ENCODE data around the gene SLC5A10.

The SLC5A10 gene

DNA sequence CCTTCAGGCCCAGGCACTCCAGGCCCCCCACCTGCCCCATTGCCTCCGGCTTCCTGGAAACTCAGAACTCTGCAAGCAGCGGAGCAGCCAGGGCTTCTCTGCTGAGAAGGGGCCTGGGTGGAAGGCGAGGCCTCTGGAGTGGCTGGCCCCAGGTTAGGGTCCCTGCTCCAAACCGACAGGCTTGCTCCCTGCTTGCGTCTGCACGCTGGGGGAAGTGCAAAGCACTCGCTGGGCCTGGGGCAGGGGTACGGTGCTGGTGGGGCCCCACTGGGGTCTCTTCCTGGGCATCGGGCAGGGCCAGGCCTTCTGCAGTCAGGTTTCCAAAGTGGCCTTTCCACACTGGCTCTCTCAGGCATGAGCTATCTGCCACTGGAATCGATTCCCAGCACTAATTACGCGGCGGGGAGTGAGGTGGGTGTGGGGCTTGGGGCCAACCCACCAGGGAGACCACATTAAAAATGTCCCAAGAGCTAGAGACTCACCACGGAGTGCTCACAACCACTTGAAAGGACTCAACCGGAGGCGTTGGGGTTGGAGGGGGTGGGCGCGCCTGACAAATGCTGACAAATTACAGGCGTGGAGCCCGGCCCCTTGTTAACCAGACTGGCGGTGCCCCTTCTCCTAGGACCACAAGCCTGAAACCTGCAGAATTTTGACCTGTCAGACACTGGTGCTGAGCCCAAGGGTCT is 34.7 kb downstream of the SLC5A10 start:
- DNase-seq, result no peak

- DNase-seq, result no peak
Measured at GRCh38 chr17:18987230-18987610, 35.3 kb downstream of the SLC5A10 start.

DNA sequence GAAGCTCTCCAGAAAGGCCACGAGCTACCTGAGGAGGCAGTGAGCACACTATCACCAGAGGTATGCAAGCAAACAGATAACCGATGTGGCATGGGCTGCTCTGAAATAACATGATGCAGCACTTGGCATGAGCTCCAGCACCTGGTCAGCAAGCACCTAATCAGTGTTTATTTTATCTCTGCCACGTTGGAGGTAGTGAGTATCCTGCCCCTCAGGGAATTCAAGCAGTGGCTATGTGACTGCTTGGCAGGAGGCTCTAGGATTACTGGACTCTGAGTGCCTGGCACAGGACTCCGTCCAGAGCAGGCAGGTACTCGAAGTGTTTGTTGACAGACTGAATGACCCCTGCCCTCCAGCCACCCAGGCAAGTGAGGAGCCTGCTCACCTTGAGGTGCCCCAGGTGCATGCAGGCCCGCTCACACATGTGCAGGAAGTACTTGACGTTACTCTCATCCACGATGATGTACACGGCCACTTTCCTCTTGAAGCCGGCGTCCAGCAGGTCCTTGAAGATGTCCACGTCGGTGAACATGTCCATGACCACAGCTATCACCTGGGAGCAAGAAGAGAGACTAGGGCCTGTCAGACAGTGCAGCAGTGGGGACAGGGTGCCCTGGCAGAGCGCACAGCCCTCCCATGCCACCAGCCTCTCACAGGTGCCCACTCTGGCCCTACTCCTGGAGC is 36.0 kb downstream of the SLC5A10 start:
- no peak for DNase-seq

DNA sequence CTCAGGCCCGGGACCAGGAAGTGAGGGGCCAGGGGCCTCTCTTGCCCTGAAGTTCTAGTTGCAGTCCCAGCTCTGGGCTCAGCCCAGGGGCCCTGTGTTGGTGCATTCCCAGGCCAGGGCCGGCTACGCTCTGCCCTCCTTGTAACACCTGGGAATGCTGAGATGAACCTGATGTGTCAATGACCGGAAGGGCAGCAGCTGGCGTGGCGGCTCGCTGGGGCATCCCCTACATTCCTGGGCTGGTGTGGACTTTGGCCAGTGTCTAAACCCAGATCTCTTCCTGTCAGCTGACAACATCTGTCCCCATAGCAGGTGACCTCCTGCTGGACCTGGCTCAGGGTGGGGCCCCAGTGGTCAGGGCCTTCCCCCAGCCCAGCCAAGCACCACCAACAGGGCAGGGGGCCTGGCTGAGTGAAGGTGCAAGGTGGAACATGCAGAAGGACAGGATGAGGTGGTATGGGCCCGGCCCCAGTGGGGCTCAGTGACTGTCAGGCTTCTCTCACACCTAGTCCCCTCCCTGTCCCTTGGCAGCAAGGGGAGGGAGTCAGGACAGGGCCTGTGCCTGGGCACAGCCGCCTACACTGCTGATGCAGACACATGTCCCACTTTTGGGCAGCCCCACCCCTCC is 36.7 kb downstream of the SLC5A10 start:
- DNase-seq, result no peak

- no peak for DNase-seq
Measured at GRCh38 chr17:18990331-18990730, 38.4 kb downstream of the SLC5A10 start.

- no peak for DNase-seq
Measured at GRCh38 chr17:18991531-18992315, 39.8 kb downstream of the SLC5A10 start.

DNA sequence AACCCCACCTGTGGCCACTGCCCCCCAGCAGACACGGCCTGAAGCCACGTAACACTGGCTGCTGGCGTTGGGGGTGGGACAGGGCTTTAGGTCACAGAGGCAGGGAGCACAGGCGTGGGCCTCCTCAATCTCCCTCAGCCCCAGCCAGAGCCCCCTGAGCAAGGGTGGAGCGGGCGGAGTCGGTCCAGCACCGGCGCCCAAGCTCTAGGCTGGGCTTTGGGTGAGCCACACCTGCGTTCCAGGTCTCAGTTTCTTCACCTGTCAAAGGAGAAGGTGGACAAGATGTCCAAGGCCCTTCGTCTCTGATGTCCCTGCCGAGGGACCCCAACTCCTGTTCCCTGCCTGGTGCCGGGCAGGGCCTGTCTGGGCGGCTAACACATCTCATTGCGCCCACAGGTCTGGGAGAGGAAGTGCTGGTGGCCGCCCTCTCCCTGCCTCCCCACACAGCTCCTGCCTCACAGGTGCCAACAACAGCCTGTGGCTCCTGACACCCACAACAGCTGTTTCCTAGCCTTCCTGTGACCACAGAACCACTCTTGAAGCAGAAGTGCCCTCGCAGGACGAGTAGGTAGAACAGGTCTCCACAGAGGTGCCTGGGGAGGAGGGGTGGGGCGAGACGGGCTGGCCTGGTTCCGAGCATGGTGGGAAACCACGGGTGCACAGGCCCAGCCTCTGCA is 40.6 kb downstream of the SLC5A10 start:
- DNase-seq, result no peak

DNA sequence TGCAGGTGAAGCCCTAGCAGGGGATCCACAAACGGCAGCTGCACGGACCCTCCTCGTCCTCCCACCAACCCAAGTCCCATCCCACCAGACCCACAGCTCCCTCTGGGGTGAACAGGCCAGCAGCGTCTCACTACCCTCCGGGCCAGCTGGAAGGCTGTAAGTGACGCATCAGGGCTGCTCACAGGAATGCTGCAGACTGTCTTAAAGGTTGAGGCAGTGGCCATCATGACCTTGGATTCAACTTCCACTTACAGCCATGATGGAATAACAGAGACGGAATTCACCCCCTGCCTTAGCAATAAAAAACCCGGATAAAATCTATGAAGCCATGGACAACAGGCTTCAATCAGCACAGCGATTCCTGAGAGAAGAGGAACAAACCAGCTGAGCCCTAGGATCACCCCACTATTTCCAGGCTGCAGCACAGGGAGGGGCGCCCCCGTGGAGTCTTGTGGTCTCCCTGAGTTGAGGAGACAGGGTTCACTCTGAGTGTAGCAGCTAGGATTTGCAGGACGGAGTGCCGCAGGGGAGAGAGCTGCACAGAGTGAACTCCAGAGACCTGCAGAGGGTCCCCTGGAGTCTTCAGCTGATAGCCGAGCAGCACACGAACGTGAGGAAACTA is 42.1 kb downstream of the SLC5A10 start:
- no peak for DNase-seq

DNA sequence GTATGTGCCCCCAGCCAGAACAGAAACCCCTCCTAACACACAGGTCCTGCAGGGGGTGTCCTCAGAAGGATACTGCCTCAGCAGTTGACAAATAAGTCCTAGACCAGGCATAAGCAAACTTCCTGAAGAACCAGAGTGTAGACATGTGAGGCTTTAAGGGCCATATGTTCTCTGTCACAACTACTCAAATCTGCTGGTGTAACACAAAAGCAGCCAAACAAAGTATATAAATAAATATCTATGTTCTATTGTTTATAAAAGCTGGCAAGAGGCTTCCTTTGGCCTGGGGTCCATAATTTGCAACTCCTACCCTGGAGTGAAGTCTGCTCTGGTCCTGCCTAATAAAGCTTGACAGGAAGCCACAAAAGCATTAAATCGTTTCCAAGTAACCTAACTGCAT is 42.7 kb downstream of the SLC5A10 start:
- no peak for DNase-seq

- DNase-seq, result no peak
Measured at GRCh38 chr17:18995220-18995619, 43.3 kb downstream of the SLC5A10 start.

GRCh38 chr17:18996458-18996857 is 44.5 kb downstream of the SLC5A10 start:
- DNase-seq, result no peak

GRCh38 chr17:18997650-18998196 is 45.8 kb downstream of the SLC5A10 start:
- DNase-seq, result no peak

- no peak for DNase-seq
Measured at GRCh38 chr17:18999394-18999793, 47.4 kb downstream of the SLC5A10 start.

GRCh38 chr17:18999911-19000310 is 47.9 kb downstream of the SLC5A10 start:
- DNase-seq, result no peak

DNA sequence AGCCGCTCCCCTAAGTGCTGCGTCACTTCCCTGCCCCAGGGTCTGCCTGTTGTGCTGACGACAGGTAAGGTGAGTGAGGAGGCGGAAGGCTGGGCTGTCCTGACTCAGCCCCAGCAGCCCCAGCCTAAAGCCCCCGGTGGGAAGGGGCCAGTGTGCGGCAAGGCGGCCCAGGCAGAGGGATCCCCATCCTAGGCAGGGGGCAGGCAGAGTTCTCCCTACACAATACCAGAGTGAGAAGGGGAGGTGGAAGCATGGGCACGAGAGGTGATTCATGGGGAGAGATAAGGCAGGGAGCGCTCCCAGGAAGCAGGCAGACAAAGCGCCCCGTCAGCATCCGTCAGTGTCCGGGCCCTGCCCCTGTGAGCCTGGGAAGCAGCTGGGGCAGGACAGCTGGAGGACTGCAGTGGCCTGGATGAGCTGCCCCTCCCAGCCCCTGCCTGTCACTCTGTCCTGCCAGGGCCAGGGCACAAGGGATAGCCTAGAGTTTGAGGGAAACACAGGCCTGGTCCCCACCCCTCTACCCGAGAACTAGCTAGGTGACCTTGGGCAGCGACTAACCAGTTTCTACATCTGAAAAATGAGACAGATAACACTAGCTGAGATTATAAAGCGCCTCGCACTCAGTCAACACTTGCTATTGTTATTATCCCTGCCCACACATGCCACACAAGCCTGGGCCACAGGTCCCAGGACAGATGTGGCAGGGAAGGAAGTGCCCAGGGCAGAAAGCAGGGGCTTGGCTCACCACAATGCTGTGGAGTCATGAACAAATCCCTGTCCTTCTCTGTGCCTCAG is 48.8 kb downstream of the SLC5A10 start:
- DNase-seq, result no peak

- no peak for DNase-seq
Measured at GRCh38 chr17:19001907-19002590, 50.1 kb downstream of the SLC5A10 start.

DNA sequence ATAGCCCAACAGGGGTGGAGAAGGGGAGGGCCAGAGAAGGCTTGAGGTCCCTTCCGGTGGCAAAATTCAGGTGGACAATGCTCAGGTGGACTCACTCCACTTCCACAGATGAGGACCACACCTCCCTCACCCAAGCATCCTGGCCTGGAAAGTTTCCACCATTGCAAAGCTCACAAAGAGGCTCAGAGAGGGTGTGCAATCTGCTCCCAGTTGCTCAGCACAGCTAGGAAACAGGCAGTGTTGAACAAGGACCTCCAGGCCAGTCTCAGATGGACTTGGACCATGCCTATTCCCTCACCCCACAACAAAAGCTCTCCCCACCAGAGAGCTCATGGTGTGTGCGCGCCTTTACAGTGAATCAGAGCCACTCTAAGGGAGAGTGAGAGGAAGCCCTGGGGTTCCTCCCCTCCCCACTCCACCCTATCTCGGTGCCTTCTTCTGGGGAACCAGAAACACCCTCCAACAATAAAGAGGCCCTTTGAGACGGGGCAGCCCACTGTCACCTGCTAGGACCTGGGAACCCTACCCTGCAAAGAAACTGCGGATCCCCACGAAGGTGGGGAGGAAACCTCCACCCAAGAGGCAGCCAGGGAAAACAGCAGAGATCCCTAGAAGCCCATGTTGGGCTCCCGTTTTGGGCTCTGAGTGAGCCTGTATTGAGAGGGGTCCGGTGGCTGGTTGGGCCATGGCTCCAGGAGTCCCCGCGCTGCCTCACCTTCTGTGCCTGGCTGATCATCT is 51.0 kb downstream of the SLC5A10 start:
- DNase-seq, result no peak

- DNase-seq, result peak; percentile 9
Measured at GRCh38 chr17:19003543-19004420, 51.8 kb downstream of the SLC5A10 start.

All from inflammatory macrophage treated with lipopolysaccharide for 4 hours (primary cell).